HepG2 (cell line): ENCODE measurements around the gene SPRTN. TPM values are rescaled to one million over a fixed set of nuclear protein-coding genes. Genes with fewer than 3 reads are reported as not detected.

Source experiments
- ATAC-seq: fragments of 200-7000 bp; cut with Tn5 transposase; 3 replicates; pipeline ENCODE4 v1.9.1; 2020; ENCODE audit warnings: mild to moderate bottlenecking, moderate library complexity
- BruUV-seq: library from RNA; stranded (reverse); fragments of 400-500 nt; replicated peaks from 2 replicates; lab custom pipeline; 2021; lab: Mats Ljungman, UMichigan
- CTCF ChIA-PET: fragments of 300-600 bp; formaldehyde crosslinking; extraction: SDS; loops from one replicate; lab custom pipeline; 2021; ENCODE audit warnings: low total read pairs, inconsistent platforms, low intra/inter-chr PET ratio; lab: Yijun Ruan, JAX
- POLR2A ChIA-PET: fragments of 350-600 bp; sonication (Branson Sonifier 250); formaldehyde crosslinking; loops from one replicate; lab custom pipeline; 2020; ENCODE audit warnings: antibody characterized with exemption, inconsistent platforms; lab: Yijun Ruan, JAX
- DNase-seq: peaks from one replicate; pipeline ENCODE4 v3.0.0-alpha.2; 2015; ENCODE audit warnings: low spot score
- FAIRE-seq: peaks from 3 replicates; lab custom pipeline; 2011; peaks lifted over from hg19 to GRCh38; lab: Jason Lieb, UNC
- H2AFZ ChIP-seq: one replicate; pipeline ENCODE4 v1.6.1; 2011; ENCODE audit warnings: low read length, inconsistent platforms
- H3K27ac ChIP-seq: fragments of 300-600 bp; 3 replicates; pipeline ENCODE4 v1.8.0; 2011; ENCODE audit warnings: mixed run types, mild to moderate bottlenecking, mixed read lengths, low read length, inconsistent platforms; ENCODE audit not compliant: insufficient read depth; ENCODE audit errors: extremely low read length
- H3K27me3 ChIP-seq, 2 experiments: fragments of 200-600 bp in 1 of 2; 2 replicates in 1 of 2; 3 replicates in 1 of 2; pipeline versions ENCODE4 v1.6.0 to v1.8.0; 2011; ENCODE audit warnings: low read length in 2 of 2, mild to moderate bottlenecking in 2 of 2, moderate library complexity in 2 of 2, inconsistent platforms in 1 of 2; ENCODE audit not compliant: insufficient read depth in 2 of 2, control insufficient read depth in 1 of 2
- H3K36me3 ChIP-seq, 2 experiments: fragments of 200-600 bp in 1 of 2; replicated peaks in 1 of 2; 2 replicates in 1 of 2; 3 replicates in 1 of 2; pipeline versions ENCODE4 v1.5.1 to v1.8.0; 2011; ENCODE audit warnings: low read length in 2 of 2, inconsistent platforms in 1 of 2; ENCODE audit not compliant: insufficient read depth in 2 of 2, control insufficient read depth in 1 of 2
- H3K4me1 ChIP-seq: 2 replicates; pipeline ENCODE4 v1.5.1; 2012; ENCODE audit warnings: low read length, inconsistent platforms; ENCODE audit not compliant: insufficient read depth
- H3K4me2 ChIP-seq: 2 replicates; pipeline ENCODE4 v1.6.0; 2011; ENCODE audit warnings: low read depth, low read length, inconsistent platforms
- H3K4me3 ChIP-seq, 3 experiments: fragments of 200-600 bp in 1 of 3; sonication (generic), shearing (Covaris generic) in 1 of 3; replicated peaks in 1 of 3; 2 replicates each; pipeline ENCODE4 v1.5.1; 2011 to 2016; ENCODE audit warnings: low read length in 3 of 3, inconsistent platforms in 2 of 3, low read depth in 2 of 3, mild to moderate bottlenecking in 2 of 3, control low read depth in 1 of 3, mixed read lengths in 1 of 3; ENCODE audit not compliant: insufficient read depth in 1 of 3
- H3K79me2 ChIP-seq: one replicate; pipeline ENCODE4 v1.6.1; 2011; ENCODE audit warnings: low read length, inconsistent platforms; ENCODE audit not compliant: insufficient read depth
- H3K9ac ChIP-seq: 2 replicates; pipeline ENCODE4 v1.6.0; 2011; ENCODE audit warnings: mild to moderate bottlenecking, low read depth, low read length, inconsistent platforms; ENCODE audit not compliant: insufficient read depth
- H3K9me3 ChIP-seq: 2 replicates; pipeline ENCODE4 v1.5.1; 2012; ENCODE audit warnings: mild to moderate bottlenecking, low read length
- H4K20me1 ChIP-seq: 2 replicates; pipeline ENCODE4 v1.6.0; 2011; ENCODE audit warnings: inconsistent platforms, mild to moderate bottlenecking, low read length, moderate library complexity; ENCODE audit not compliant: insufficient read depth
- ARNTL ChIP-seq: sonication (generic); formaldehyde crosslinking; IDR thresholded peaks from 2 replicates; pipeline ENCODE4 v1.4.0; 2020; ENCODE audit warnings: mild to moderate bottlenecking, missing genetic modification reagents
- FOSL2 ChIP-seq: sonication (generic); formaldehyde crosslinking; IDR thresholded peaks from 2 replicates; pipeline ENCODE4 v1.4.0; 2020; ENCODE audit warnings: missing genetic modification reagents
- MIER3 ChIP-seq: IDR thresholded peaks from 2 replicates; pipeline ENCODE4 v1.6.1; 2016; ENCODE audit warnings: missing compliant biosample characterization, borderline replicate concordance
- RBM22 ChIP-seq: fragments of 200-400 bp; formaldehyde crosslinking; optimal IDR thresholded peaks from 2 replicates; pipeline ENCODE3; 2017; ENCODE audit warnings: mild to moderate bottlenecking, low read length, moderate library complexity
- RNF219 ChIP-seq: sonication (generic); formaldehyde crosslinking; IDR thresholded peaks from 2 replicates; pipeline ENCODE4 v1.5.0; 2020; ENCODE audit warnings: mild to moderate bottlenecking, missing genetic modification reagents
- SOX13 ChIP-seq, 3 experiments: fragments of 450-650 bp in 1 of 3; sonication (generic) in 1 of 3; formaldehyde crosslinking in 1 of 3; IDR thresholded peaks in 2 of 3; conservative IDR thresholded peaks in 1 of 3; 2 replicates each; pipeline versions ENCODE4 v1.5.0 to v1.6.1; 2016 to 2020; ENCODE audit warnings: antibody characterized with exemption in 1 of 3, mild to moderate bottlenecking in 1 of 3, missing compliant biosample characterization in 1 of 3, missing genetic modification reagents in 1 of 3, moderate library complexity in 1 of 3
- YEATS4 ChIP-seq: sonication (generic); formaldehyde crosslinking; IDR thresholded peaks from 2 replicates; pipeline ENCODE4 v1.4.0; 2020; ENCODE audit warnings: missing genetic modification reagents, borderline replicate concordance
- ZNF121 ChIP-seq: sonication (generic); formaldehyde crosslinking; IDR thresholded peaks from 2 replicates; pipeline ENCODE4 v1.5.0; 2020; ENCODE audit warnings: mild to moderate bottlenecking, missing genetic modification reagents
- WGBS: methylation state at CpG from one replicate; pipeline ENCODE4 v1.1.6; 2017; ENCODE audit warnings: low lambda C conversion rate; 5-methylcytosine and 5-hydroxymethylcytosine counted together
- in situ Hi-C: cut with HindIII; loops from 2 replicates; pipeline ENCODE4 v1.10.0; 2017; ENCODE audit warnings: low pct_unique_long_range_greater_than_20kb; ENCODE audit not compliant: extremely low pct_ligation_motif_present
- intact Hi-C: fragments of 100-400 bp; cut with micrococcal nuclease; formaldehyde crosslinking; loops from one replicate; pipeline ENCODE4 v1.10.0; 2022; ENCODE audit not compliant: unreplicated experiment
- polyA plus RNA-seq, 8 experiments: library from polyadenylated mRNA; depleted of rRNA in 3 of 8; stranded (reverse) in 7 of 8; unstranded in 1 of 8; fragments of >200 nt; fragmentation: Illumina TruSeq in 4 of 8; extraction: Trizol in 4 of 8; gene quantifications; 2 replicates each; pipeline versions ENCODE4 v1.2.1 to v1.2.3, GENCODE V29; 2011 to 2016; ENCODE audit warnings: low read depth in 4 of 8, missing spikeins in 1 of 8, mixed read lengths in 1 of 8; ENCODE audit not compliant: insufficient read depth in 1 of 8
- total RNA-seq, 5 experiments: library from RNA; depleted of rRNA; stranded (reverse); fragments of >200 nt; fragmentation: Illumina TruSeq; extraction: Trizol; gene quantifications; 2 replicates each; pipeline ENCODE4 v1.2.3, GENCODE V29; 2016; ENCODE audit warnings: low read depth in 1 of 5

SPRTN gene
- total and polyA plus RNA-seq, 2 of the 13 experiments (the other 11 are each of a cell fraction or from before 2014, with no cell fraction given): 4.2 to 15.2 TPM

- TF ChIP-seq RNF219 (CRISPR knock-in tag): no peak
- no peak for TF ChIP-seq SOX13 (IDR thresholded peaks at IDR 0.05)
- no peak for TF ChIP-seq SOX13 (CRISPR knock-in tag; conservative IDR thresholded peaks at IDR 0.05 in 1 of 2, IDR thresholded peaks at IDR 0.05 in 1 of 2)
- no peak for TF ChIP-seq MIER3 (CRISPR knock-in tag)
Measured at GRCh38 chr1:231374394-231374793, 36.3 kb downstream of the SPRTN start (continued).

GRCh38 chr1:231376101-231376500 lies 38.0 kb downstream of the SPRTN start:
- Histone ChIP-seq H3K4me3 (no peak overlapping the region), H2AFZ (no peak overlapping the region), H3K79me2 (peaks cover 93% of the 10 kb centered on the region), H3K9ac (no peak overlapping the region), H3K36me3 (peaks cover 8 to 30% of the 10 kb centered on the region in 2 experiments; a peak in 4 of 5 replicates), H3K9me3 (no peaks in the 10 kb centered on the region), H3K27ac (no peak overlapping the region), H3K4me2 (no peak overlapping the region), H3K4me1 (0 out of 2 replicates have a peak, but pooled peaks cover 8% of the 10 kb centered on the region), H3K27me3 (no peaks in the 10 kb centered on the region), H4K20me1 (peaks cover 51% of the 10 kb centered on the region)
- CTCF ChIA-PET: no interaction called here
- BruUV-seq: no TSS peak
- no peak for FAIRE-seq
- POLR2A ChIA-PET: no interaction called here
- no peak for ATAC-seq
- intact Hi-C loops (no loop called here), in situ Hi-C loops (no loop called here)
- DNase-seq: no peak
- TF ChIP-seq ARNTL (CRISPR knock-in tag) (no peak), YEATS4 (CRISPR knock-in tag) (no peak), RBM22 (peak; percentile 36), ZNF121 (CRISPR knock-in tag) (peak; percentile 61), FOSL2 (CRISPR knock-in tag) (0 out of 2 replicates have a peak, but pooled peaks have one; percentile 44)
- 77% methylated on average over 4 of the region's 4 CpGs for WGBS
